WTC11 (cell line): Measurements from ENCODE around the gene RRP36. TPM values are rescaled to one million over a fixed set of nuclear protein-coding genes. Genes with fewer than 3 reads are reported as not detected.

ENCODE experiments used
- ATAC-seq: fragments of 200-7000 bp; cut with Tn5 transposase; 2 replicates; pipeline ENCODE4 v1.10.0; 2021; ENCODE audit warnings: mild to moderate bottlenecking, moderate library complexity
- CTCF ChIA-PET: fragments of 300-600 bp; sonication (Branson Sonifier 250); formaldehyde crosslinking; loops from one replicate; lab custom pipeline; 2021; ENCODE audit warnings: antibody characterized with exemption; lab: Charles Lee
- POLR2A ChIA-PET: fragments of 350-600 bp; sonication (Branson Sonifier 250); formaldehyde crosslinking; loops from one replicate; lab custom pipeline; 2021; ENCODE audit warnings: antibody characterized with exemption; lab: Charles Lee
- DNase-seq: peaks from one replicate; pipeline ENCODE4 v3.0.0; 2021; ENCODE audit warnings: low spot score
- H3K27ac Mint-ChIP-seq: 2 replicates; pipeline ENCODE4 v1.8.0; 2021; ENCODE audit warnings: mixed read lengths
- H3K27me3 Mint-ChIP-seq: 2 replicates; pipeline ENCODE4 v1.8.0; 2021; ENCODE audit warnings: low read depth, mild to moderate bottlenecking, moderate library complexity, mixed read lengths
- H3K36me3 Mint-ChIP-seq: 2 replicates; pipeline ENCODE4 v1.8.0; 2021; ENCODE audit warnings: mixed read lengths
- H3K4me1 Mint-ChIP-seq: 2 replicates; pipeline ENCODE4 v1.8.0; 2022; ENCODE audit warnings: mixed read lengths
- H3K4me3 Mint-ChIP-seq: 2 replicates; pipeline ENCODE4 v1.8.0; 2021; ENCODE audit warnings: mild to moderate bottlenecking, moderate library complexity, mixed read lengths
- H3K9me3 Mint-ChIP-seq: 2 replicates; pipeline ENCODE4 v1.8.0; 2021; ENCODE audit warnings: mixed read lengths
- ATF2 ChIP-seq: sonication (generic); formaldehyde crosslinking; IDR thresholded peaks from 2 replicates; pipeline ENCODE4 v1.8.1; 2022; ENCODE audit warnings: low read depth, missing genetic modification reagents, borderline replicate concordance
- CREM ChIP-seq: sonication (generic); formaldehyde crosslinking; IDR thresholded peaks from 2 replicates; pipeline ENCODE4 v1.8.1; 2022; ENCODE audit warnings: mild to moderate bottlenecking, missing genetic modification reagents, moderate library complexity
- E2F4 ChIP-seq: sonication (generic); formaldehyde crosslinking; IDR thresholded peaks from 2 replicates; pipeline ENCODE4 v1.8.1; 2022; ENCODE audit warnings: low read depth, mild to moderate bottlenecking, moderate library complexity, missing genetic modification reagents, borderline replicate concordance
- ETV6 ChIP-seq: sonication (generic); formaldehyde crosslinking; IDR thresholded peaks from 2 replicates; pipeline ENCODE4 v1.8.1; 2022; ENCODE audit warnings: mild to moderate bottlenecking, missing genetic modification reagents
- FOXP1 ChIP-seq: sonication (generic); formaldehyde crosslinking; IDR thresholded peaks from 2 replicates; pipeline ENCODE4 v1.8.0; 2022; ENCODE audit warnings: missing genetic modification reagents, mild to moderate bottlenecking, moderate library complexity, borderline replicate concordance
- IRF1 ChIP-seq: sonication (generic); formaldehyde crosslinking; IDR thresholded peaks from 2 replicates; pipeline ENCODE4 v1.8.0; 2023; ENCODE audit warnings: missing genetic modification reagents
- IRF2 ChIP-seq: sonication (generic); formaldehyde crosslinking; IDR thresholded peaks from 2 replicates; pipeline ENCODE4 v1.8.0; 2022; ENCODE audit warnings: low read depth, missing genetic modification reagents, borderline replicate concordance
- MAX ChIP-seq: sonication (generic); formaldehyde crosslinking; IDR thresholded peaks from 2 replicates; pipeline ENCODE4 v1.8.0; 2022; ENCODE audit warnings: mild to moderate bottlenecking, missing genetic modification reagents
- PRDM15 ChIP-seq: sonication (generic); formaldehyde crosslinking; IDR thresholded peaks from 2 replicates; pipeline ENCODE4 v1.8.0; 2022; ENCODE audit warnings: missing genetic modification reagents
- PRRX2 ChIP-seq: fragments of 250-450 bp; sonication (Bioruptor Pico); IDR thresholded peaks from 2 replicates; pipeline ENCODE4 v1.8.0; 2021; ENCODE audit warnings: mild to moderate bottlenecking
- STAT6 ChIP-seq: sonication (generic); formaldehyde crosslinking; conservative IDR thresholded peaks from 2 replicates; pipeline ENCODE4 v1.8.1; 2023; ENCODE audit warnings: mild to moderate bottlenecking, low read depth, missing genetic modification reagents, moderate library complexity
- ZNF121 ChIP-seq: sonication (generic); formaldehyde crosslinking; IDR thresholded peaks from 2 replicates; pipeline ENCODE4 v1.8.0; 2023; ENCODE audit warnings: missing genetic modification reagents
- ZNF232 ChIP-seq: sonication (generic); formaldehyde crosslinking; IDR thresholded peaks from 2 replicates; pipeline ENCODE4 v1.8.0; 2022; ENCODE audit warnings: mild to moderate bottlenecking, missing genetic modification reagents
- total RNA-seq: library from RNA; stranded (reverse); gene quantifications from 3 replicates; pipeline ENCODE4 v1.2.3, GENCODE V29; 2021

The RRP36 gene
- total RNA-seq, 1 experiment from 2014 or later, result 81.0 TPM

- Mint-ChIP-seq H3K27ac (peak overlapping the region; percentile 77), H3K27me3 (no peaks in the 10 kb centered on the region), H3K4me3 (peak overlapping the region; percentile 91), H3K9me3 (no peaks in the 10 kb centered on the region)
- POLR2A ChIA-PET, result interaction anchor here (1.0 to 2.5 kb wide), 8 partner anchors 17 to 256 kb away, joined by 3 to 13 read pairs (median 4); partner anchors contain the start of genes CRIP3, KLHDC3, PEX6 and RRP36
- CTCF ChIA-PET, result interaction anchor here (0.6 to 1.1 kb wide), 4 partner anchors 19 to 176 kb away, joined by 3 to 4 read pairs (median 3); partner anchors contain the start of genes DNPH1 and RRP36
- no peak for TF ChIP-seq FOXP1 (CRISPR knock-in tag)
- TF ChIP-seq ETV6 (CRISPR knock-in tag), result no peak
- 0 out of 2 replicates have a peak, but pooled peaks have one; percentile 43 for TF ChIP-seq ZNF232 (CRISPR knock-in tag)
- no peak for TF ChIP-seq IRF1
- no peak for TF ChIP-seq ZNF121 (CRISPR knock-in tag)
- no peak for TF ChIP-seq STAT6 (CRISPR knock-in tag)
- 0 out of 2 replicates have a peak, but pooled peaks have one; percentile 10 for TF ChIP-seq PRDM15 (CRISPR knock-in tag)
- TF ChIP-seq MAX (CRISPR knock-in tag), result no peak
- no peak for TF ChIP-seq PRRX2 (CRISPR knock-in tag)
- TF ChIP-seq E2F4, result no peak
- no peak for TF ChIP-seq ATF2
- TF ChIP-seq, all 79 proteins: peak for 2
- ATAC-seq, result peak; percentile 51
- Mint-ChIP-seq H3K4me1 (peaks cover 24% of the 10 kb centered on the region), H3K36me3 (peaks cover 35% of the 10 kb centered on the region)
- peak; percentile 53 for DNase-seq
Observed at GRCh38 chr6:43052842-43053544, 31.6 kb downstream of the RRP36 start.

- ChIA-PET POLR2A (interaction anchor here (0.6 to 2.5 kb wide), 10 partner anchors 18 to 440 kb away, joined by 3 to 13 read pairs (median 4); partner anchors contain the start of genes CRIP3, KLHDC3, RRP36 and SRF), CTCF (interaction anchor here (0.6 to 2.3 kb wide), 10 partner anchors 20 to 176 kb away, joined by 3 to 22 read pairs (median 4); partner anchors contain the start of genes CNPY3, DNPH1, GNMT and PTK7)
- Mint-ChIP-seq H3K4me1 (peaks cover 30% of the 10 kb centered on the region), H3K36me3 (peaks cover 39% of the 10 kb centered on the region), H3K4me3 (peak within 1 kb of the TSS; percentile 91), H3K27me3 (no peaks in the 10 kb centered on the region), H3K27ac (peak within 1 kb of the TSS; percentile 95), H3K9me3 (no peaks in the 10 kb centered on the region)
- peak; percentile 86 for DNase-seq
- peak; percentile 93 for ATAC-seq
- TF ChIP-seq CREM (CRISPR knock-in tag) (peak; percentile 82), PRDM15 (CRISPR knock-in tag) (peak; percentile 18; the same call in 1 of the 2 replicates), IRF2 (CRISPR knock-in tag) (no peak)
Observed at GRCh38 chr6:43053545-43054205, 32.3 kb downstream of the RRP36 start, which contains the start of gene CUL7. TSS of gene CUL7 (minus strand) at chr6:43053851. CDS start at chr6:43052788, 1,063 bp downstream.
